ENCODE data around the gene TSPYL6.
"Not testable (repeated sequence)": the region's sequence is repeated elsewhere in the genome, so short reads cannot be mapped to it uniquely, and the experiment has no call there.

TSPYL6 gene

DNA sequence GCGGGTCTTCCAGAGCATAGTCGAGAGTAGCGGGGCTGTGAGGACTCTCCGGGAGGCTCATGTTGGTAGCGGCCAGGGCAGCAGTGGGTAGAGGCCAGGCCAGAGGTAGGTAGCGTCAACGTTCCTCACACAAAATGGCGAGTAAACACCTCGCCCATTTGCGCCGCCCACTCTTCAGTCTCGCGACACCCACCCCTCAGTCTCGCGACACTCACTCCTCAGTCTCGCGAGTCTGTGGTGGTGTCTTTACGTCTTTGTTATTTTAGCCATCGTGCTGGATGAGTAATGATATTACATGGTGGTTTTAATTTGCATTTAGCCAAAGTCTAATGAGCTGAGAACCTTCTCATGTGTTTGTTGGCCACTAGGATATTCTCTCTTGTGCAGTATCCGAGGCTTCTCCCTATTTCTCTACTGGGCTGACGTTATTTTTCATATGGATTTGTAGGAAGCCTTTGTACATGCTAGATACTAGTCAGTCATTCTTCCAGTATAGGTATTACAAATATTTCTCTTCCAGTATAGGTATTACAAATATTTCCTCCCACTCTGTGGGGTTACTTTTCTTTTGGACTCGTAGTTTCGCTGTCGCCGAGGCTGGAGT is at the start of gene TSPYL6:
TSPYL6 (minus strand) TSS at position 139 of the 604 bp plus-strand sequence; CDS start at position 61, 78 bp downstream.
- no peaks in the 10 kb centered on the region for H3K4me1 Mint-ChIP-seq (ENCODE audit: low read depth)
- H3K36me3 Mint-ChIP-seq (ENCODE audit: low read depth): no peaks in the 10 kb centered on the region
- H3K4me3 Mint-ChIP-seq: no peak within 1 kb of the TSS
- no peaks in the 10 kb centered on the region for H3K27me3 Mint-ChIP-seq (ENCODE audit: low read depth)
- no peak within 1 kb of the TSS for H3K27ac Mint-ChIP-seq
- no peaks in the 10 kb centered on the region for H3K9me3 Mint-ChIP-seq

DNA sequence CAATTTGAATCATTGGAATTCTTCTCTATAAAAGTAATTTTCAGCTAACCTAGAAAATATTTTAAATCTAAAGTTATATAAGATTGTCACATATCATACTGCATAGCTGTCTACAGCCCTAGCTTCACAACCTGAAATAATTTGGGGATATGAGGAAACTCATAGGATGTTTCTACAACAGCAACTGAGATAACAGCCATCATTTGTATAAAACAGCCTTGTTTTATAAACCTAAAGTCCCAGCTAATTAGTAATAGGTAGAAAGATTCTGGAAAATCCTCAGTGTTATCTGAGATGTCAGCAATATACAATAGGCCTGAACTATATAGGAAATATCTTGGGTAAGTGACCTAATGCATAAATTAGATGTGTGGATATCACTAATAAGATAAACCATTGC is 47.6 kb upstream of the TSPYL6 start:
- H3K27ac Mint-ChIP-seq: no peak overlapping the region
- no peaks in the 10 kb centered on the region for H3K9me3 Mint-ChIP-seq
- no peaks in the 10 kb centered on the region for H3K27me3 Mint-ChIP-seq (ENCODE audit: low read depth)
- H3K4me1 Mint-ChIP-seq (ENCODE audit: low read depth): no peaks in the 10 kb centered on the region
- no peak overlapping the region for H3K4me3 Mint-ChIP-seq
- no peaks in the 10 kb centered on the region for H3K36me3 Mint-ChIP-seq (ENCODE audit: low read depth)

DNA sequence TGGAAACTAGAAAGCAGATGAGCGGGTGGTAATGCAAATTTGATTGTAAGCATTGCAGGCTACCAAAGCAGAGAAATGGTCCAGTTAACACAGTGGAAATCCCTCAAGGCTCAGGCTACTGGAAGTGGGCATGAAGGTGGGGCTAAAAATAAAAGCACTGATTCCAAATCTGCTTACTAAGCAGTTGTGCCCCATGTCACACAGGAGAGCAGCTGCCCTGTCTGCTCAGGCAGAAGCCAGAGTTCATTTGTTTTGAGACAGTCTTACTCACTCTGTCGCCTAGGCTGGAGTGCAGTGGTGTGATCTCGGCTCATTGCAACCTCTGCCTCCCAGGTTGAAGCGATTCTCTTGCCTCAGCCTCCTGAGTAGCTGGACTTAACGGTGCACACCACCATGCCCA is 42.5 kb upstream of the TSPYL6 start:
- Mint-ChIP-seq H3K36me3 (ENCODE audit: low read depth) (no peaks in the 10 kb centered on the region), H3K4me3 (no peak overlapping the region), H3K4me1 (ENCODE audit: low read depth) (peaks cover 2% of the 10 kb centered on the region), H3K27ac (no peak overlapping the region), H3K27me3 (ENCODE audit: low read depth) (no peaks in the 10 kb centered on the region), H3K9me3 (no peaks in the 10 kb centered on the region)

DNA sequence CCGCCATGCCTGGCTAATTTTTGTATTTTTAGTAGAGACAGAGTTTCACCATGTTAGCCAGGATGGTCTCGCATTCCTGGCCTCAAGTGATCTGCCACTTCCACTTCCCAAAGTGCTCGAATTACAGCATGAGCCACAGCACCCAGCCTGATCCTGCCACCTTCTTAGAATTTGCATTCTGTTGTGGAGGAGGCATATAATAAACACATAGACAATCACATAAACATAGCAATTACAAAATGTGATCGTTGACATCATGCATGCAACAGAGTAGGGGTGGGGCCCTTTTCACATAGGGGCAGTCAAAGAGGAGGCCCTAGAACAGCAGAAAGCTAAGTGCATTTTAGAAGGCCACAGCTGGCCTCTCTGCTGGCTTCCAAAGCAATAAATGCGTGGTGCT is 39.9 kb upstream of the TSPYL6 start:
- H3K27ac Mint-ChIP-seq: no peak overlapping the region
- no peaks in the 10 kb centered on the region for H3K9me3 Mint-ChIP-seq
- no peak overlapping the region for H3K4me3 Mint-ChIP-seq
- no peaks in the 10 kb centered on the region for H3K36me3 Mint-ChIP-seq (ENCODE audit: low read depth)
- peaks cover 2% of the 10 kb centered on the region for H3K4me1 Mint-ChIP-seq (ENCODE audit: low read depth)
- H3K27me3 Mint-ChIP-seq (ENCODE audit: low read depth): no peaks in the 10 kb centered on the region

DNA sequence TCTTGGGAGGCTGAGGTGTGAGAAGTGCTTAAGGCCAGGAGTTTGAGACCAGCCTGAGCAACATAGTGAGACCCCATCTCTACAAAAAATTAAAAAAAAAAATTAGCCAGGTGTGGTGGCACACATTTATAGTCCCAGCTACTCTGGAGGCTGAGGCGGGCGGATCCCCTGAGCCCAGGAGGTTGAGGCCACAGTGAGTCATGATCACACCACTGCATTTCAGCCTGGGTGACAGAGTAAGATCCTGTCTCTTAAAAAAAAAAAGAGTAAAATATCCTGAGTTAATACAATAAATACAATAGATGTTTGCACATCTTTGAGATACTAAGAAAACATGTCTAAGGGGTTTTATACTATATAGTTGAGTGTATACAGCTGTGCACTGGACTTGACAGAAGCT is 38.6 kb upstream of the TSPYL6 start:
- H3K4me3 Mint-ChIP-seq; H3K4me1 Mint-ChIP-seq (ENCODE audit: low read depth); H3K27ac Mint-ChIP-seq; H3K36me3 Mint-ChIP-seq (ENCODE audit: low read depth); H3K27me3 Mint-ChIP-seq (ENCODE audit: low read depth); H3K9me3 Mint-ChIP-seq: not testable (repeated sequence)

DNA sequence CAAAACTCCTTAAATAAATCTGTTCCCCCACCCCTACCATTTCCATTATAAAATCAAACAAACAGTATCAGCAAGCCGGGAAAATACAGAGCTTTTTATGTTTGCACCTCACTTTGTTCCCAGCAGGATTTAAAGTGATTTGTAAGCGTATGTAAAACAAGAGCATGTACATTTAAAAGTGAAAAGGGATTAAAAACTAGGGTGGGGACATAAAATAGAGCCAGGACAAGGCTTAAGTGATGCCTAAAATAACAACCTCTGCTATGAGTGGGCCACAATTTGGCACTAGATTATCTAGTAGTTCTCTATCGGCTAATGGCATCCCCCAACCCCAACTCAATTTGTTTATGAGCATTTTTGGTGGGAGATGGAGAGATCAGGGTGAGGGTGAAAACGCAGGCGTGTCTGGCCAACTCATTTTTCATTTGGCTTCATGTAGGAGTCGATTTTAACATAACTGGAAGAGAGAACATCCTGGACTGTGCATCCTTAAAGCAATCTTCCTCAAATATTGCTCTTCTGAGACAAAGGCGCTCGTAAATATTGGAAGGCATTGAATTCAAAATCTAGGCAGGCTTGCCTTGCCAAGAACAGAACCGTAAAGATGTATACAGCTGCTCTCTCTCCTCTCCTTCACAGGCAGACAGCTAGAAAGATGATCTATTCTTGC is 34.5 kb upstream of the TSPYL6 start:
- H3K27me3 Mint-ChIP-seq (ENCODE audit: low read depth): no peaks in the 10 kb centered on the region
- H3K9me3 Mint-ChIP-seq: no peaks in the 10 kb centered on the region
- H3K36me3 Mint-ChIP-seq (ENCODE audit: low read depth): no peaks in the 10 kb centered on the region
- H3K4me1 Mint-ChIP-seq (ENCODE audit: low read depth): no peaks in the 10 kb centered on the region
- H3K27ac Mint-ChIP-seq: no peak overlapping the region
- H3K4me3 Mint-ChIP-seq: no peak overlapping the region

DNA sequence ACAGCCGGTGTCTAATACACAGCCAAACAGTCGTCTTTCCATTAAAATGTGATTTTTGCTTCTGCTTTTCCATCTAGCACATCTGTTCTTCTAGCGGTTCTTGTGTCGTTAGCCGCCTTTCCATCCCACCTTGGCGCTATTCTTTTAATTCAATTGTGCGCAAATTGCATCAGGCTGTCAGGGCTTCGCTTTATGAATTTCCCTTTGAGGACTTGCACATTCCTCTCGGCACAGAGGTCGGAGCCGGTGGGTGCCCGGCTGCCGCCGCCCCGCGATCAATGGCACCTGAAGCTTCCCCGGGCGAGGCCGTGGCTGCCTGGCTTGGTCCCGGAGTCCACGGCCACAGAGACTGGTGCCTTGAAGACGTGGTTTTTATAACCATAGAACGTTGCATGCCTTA is 33.9 kb upstream of the TSPYL6 start:
- Mint-ChIP-seq H3K9me3 (no peaks in the 10 kb centered on the region), H3K36me3 (ENCODE audit: low read depth) (no peaks in the 10 kb centered on the region), H3K27ac (no peak overlapping the region), H3K4me3 (no peak overlapping the region), H3K4me1 (ENCODE audit: low read depth) (no peaks in the 10 kb centered on the region), H3K27me3 (ENCODE audit: low read depth) (no peaks in the 10 kb centered on the region)

DNA sequence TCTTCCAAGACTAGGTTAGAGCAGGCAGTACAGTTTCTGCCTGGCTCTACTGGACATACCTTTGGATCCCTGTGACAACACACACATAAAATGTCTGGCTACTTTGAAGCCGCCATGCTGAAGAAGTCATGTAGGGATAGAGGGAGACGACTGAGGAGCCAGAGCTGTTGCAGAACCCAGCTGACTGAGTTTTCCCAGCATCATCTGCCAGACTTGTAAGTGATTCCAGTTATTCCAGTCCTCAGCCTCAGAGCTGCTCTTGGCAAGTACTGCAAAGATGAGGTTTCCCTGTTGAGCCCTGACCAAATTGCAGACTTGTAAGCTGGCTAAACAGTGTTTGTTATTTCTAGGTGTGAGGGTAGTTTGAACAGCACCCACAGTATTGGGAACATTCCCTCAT is 31.5 kb upstream of the TSPYL6 start:
- H3K9me3 Mint-ChIP-seq: no peaks in the 10 kb centered on the region
- no peaks in the 10 kb centered on the region for H3K36me3 Mint-ChIP-seq (ENCODE audit: low read depth)
- no peaks in the 10 kb centered on the region for H3K4me1 Mint-ChIP-seq (ENCODE audit: low read depth)
- no peaks in the 10 kb centered on the region for H3K27me3 Mint-ChIP-seq (ENCODE audit: low read depth)
- H3K4me3 Mint-ChIP-seq: no peak overlapping the region
- H3K27ac Mint-ChIP-seq: no peak overlapping the region

DNA sequence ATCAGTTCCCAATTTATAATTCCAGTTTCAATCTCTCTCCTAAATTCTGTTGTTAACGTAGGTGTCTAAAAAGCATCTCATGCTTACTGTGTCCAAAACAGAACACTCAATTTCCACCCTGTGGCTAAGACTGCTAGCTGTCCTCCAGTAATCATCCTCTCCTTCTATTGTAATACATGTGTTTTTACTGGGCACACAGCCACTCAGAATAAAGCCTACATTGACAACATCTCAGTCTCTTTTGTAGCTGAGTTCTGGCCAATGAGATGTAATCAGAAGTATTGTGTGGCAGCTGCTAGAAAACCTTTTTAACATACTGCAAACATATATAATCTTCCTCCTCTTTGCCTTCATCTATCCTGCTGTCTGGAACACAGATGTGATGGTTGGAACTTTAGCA is 29.4 kb upstream of the TSPYL6 start:
- peaks cover 3% of the 10 kb centered on the region for H3K27me3 Mint-ChIP-seq (ENCODE audit: low read depth)
- H3K36me3 Mint-ChIP-seq (ENCODE audit: low read depth): no peaks in the 10 kb centered on the region
- H3K4me1 Mint-ChIP-seq (ENCODE audit: low read depth): no peaks in the 10 kb centered on the region
- no peak overlapping the region for H3K27ac Mint-ChIP-seq
- H3K4me3 Mint-ChIP-seq: no peak overlapping the region
- H3K9me3 Mint-ChIP-seq: no peaks in the 10 kb centered on the region

DNA sequence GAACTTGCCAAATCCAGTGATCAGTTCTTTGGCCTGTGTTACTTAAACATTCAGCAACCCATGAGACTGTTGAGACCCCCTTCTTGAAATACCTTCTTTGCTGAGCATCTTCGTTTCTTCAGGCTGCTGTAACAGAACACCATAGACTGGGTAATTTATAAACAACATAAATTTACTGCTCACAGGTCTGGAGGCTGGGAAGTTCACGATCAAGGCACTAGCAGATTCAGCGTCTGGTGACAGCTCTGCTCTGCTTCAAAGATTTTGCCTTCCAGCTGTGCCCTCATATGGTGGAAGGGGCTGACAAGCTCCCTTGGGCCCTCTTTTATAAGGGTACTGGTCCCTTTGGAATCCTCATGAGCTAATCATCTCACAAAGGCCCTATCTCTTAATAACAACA is 28.8 kb upstream of the TSPYL6 start:
- no peaks in the 10 kb centered on the region for H3K9me3 Mint-ChIP-seq
- H3K36me3 Mint-ChIP-seq (ENCODE audit: low read depth): no peaks in the 10 kb centered on the region

DNA sequence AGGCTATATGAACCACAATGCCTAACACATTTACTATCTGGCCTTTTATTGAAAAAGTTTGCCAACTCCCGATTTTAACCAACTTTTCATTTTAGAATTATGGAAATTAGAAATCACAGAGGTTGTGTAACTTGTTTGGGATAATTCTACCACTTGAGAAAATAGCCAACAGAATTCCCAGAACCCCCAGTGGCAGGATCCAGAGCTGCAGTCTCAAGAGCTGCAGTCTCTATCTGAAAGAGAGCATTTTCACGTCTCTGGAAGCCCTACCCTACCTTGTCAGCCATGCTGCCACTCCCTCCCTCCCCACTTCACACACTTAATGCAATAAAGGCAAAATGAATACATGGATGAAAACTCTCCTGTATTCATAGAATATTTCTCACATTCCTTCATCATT is 23.4 kb upstream of the TSPYL6 start:
- H3K36me3 Mint-ChIP-seq (ENCODE audit: low read depth): no peaks in the 10 kb centered on the region
- H3K27me3 Mint-ChIP-seq (ENCODE audit: low read depth): peaks cover 3% of the 10 kb centered on the region
- H3K4me1 Mint-ChIP-seq (ENCODE audit: low read depth): peaks cover 3% of the 10 kb centered on the region
- no peaks in the 10 kb centered on the region for H3K9me3 Mint-ChIP-seq
- H3K4me3 Mint-ChIP-seq: no peak overlapping the region
- no peak overlapping the region for H3K27ac Mint-ChIP-seq

More for the DNA sequence above, 28.8 kb upstream of the TSPYL6 start:
- Mint-ChIP-seq H3K27me3 (ENCODE audit: low read depth) (peaks cover 3% of the 10 kb centered on the region), H3K27ac (no peak overlapping the region), H3K4me3 (no peak overlapping the region), H3K4me1 (ENCODE audit: low read depth) (no peaks in the 10 kb centered on the region)

DNA sequence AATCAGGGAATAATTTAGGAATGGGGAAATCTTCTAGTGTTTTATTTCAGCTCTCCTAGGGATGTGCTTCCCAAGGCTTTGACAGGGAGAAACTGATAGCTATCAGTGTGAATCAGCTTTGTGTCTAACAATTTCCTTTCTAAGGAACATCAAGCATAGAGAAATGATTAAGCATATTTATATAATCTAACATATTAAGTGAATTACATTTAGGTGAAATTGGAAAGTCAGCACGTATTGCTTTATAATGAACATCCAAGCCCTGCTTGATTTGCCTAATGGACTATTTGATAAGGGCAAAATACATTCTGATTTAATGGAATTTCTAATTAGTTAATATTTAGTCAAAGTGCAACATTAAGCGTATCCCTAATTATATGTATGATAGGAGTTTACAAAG is 19.5 kb upstream of the TSPYL6 start:
- peaks cover 4% of the 10 kb centered on the region for H3K36me3 Mint-ChIP-seq (ENCODE audit: low read depth)
- no peak overlapping the region for H3K27ac Mint-ChIP-seq
- no peaks in the 10 kb centered on the region for H3K9me3 Mint-ChIP-seq
- H3K4me3 Mint-ChIP-seq: no peak overlapping the region
- peaks cover under 1% of the 10 kb centered on the region for H3K27me3 Mint-ChIP-seq (ENCODE audit: low read depth)
- H3K4me1 Mint-ChIP-seq (ENCODE audit: low read depth): peaks cover 4% of the 10 kb centered on the region

DNA sequence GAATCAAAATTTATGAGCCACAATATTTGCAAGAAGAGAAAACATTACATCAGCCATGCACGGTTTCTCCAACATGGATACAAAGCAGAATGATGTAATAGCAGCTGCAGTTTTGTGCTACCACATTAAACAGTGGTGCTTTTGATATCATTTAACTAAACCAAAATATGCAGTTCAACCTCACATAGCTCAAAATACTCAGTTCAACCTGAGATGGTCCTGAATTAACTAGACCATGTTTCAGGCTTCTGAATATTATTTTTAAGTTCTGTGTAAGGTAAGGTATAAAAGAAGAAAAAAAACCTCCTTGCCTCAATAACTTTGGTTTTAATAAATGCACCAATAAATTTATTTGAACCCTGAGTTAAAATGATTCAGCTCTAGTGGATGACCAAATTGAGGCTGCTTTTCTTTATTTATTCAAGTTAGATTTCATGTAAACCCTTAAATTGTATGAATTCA is 18.8 kb upstream of the TSPYL6 start:
- H3K27me3 Mint-ChIP-seq (ENCODE audit: low read depth): no peaks in the 10 kb centered on the region
- H3K36me3 Mint-ChIP-seq (ENCODE audit: low read depth): peaks cover 4% of the 10 kb centered on the region
- H3K27ac Mint-ChIP-seq: no peak overlapping the region
- peaks cover 4% of the 10 kb centered on the region for H3K4me1 Mint-ChIP-seq (ENCODE audit: low read depth)
- no peak overlapping the region for H3K4me3 Mint-ChIP-seq
- H3K9me3 Mint-ChIP-seq: no peaks in the 10 kb centered on the region

DNA sequence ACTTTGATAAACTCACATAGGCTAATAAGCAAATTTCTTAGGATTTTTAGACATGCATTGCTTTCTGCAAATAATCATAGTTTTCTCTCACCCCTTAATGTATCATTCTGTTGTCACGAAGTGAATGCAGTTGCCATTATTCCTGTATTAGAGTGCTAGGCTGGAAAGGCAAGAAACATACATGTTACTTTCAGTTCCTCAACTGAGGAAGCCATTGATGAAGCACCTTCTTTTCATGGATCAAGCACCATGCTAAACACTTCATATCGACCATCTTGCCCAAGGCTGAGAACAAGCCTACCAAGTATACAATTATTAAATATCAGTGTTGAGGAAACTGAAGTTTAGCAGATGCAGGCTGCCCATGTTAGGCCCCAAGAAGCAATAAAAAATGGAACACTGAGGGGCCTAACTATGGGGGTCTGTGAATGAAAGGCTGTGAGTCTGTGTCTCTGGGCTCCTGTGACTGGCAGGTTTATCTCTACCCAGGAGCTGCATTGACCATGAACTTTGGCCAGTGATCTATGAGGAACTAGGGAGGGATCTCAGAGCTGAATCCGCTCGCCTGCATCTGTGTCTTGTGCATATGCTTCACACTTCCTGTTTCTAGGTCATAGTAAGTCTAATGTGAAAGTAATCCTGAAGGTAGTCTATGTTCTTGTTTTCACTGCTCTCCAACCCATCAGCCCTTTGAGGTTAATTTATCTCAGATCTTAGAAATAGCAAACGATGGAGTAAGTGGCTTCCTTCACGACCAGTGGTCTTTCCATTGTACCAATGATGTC is 16.0 kb upstream of the TSPYL6 start:
- Mint-ChIP-seq H3K36me3 (ENCODE audit: low read depth) (peaks cover 4% of the 10 kb centered on the region), H3K4me3 (no peak overlapping the region), H3K4me1 (ENCODE audit: low read depth) (peaks cover 4% of the 10 kb centered on the region), H3K27ac (no peak overlapping the region), H3K27me3 (ENCODE audit: low read depth) (no peaks in the 10 kb centered on the region), H3K9me3 (no peaks in the 10 kb centered on the region)

DNA sequence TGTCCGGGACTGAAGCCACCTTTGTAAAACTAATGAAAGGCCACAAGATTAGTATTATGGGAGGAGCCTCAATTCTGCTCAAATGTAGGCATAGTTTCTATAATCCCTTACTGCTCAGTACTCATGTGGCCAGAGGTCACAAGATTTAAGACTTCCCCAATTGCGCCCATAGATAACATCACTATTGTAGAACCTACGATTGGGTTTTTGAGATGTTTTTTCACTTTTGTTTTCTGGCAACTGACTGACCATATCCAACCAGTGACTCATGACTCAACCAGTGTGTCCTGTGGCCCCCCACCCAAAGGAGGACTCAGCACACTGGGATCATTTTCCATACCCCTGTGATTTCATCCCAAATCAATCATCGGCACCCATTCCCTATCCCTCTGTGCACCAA is 15.2 kb upstream of the TSPYL6 start:
- Mint-ChIP-seq H3K27me3 (ENCODE audit: low read depth) (no peaks in the 10 kb centered on the region), H3K36me3 (ENCODE audit: low read depth) (peaks cover 4% of the 10 kb centered on the region), H3K4me1 (ENCODE audit: low read depth) (peaks cover 4% of the 10 kb centered on the region), H3K27ac (no peak overlapping the region), H3K4me3 (no peak overlapping the region), H3K9me3 (no peaks in the 10 kb centered on the region)
